GM18507 (cell line): Measurements from ENCODE around the gene STXBP6.

Experiments used
- DNase-seq: peaks from one replicate; pipeline ENCODE4 v3.0.0; 2011; ENCODE audit warnings: low read depth; ENCODE audit not compliant: insufficient read length; ENCODE audit errors: extremely low spot score
- FAIRE-seq: peaks from 2 replicates; lab custom pipeline; 2011; peaks lifted over from hg19 to GRCh38; lab: Jason Lieb, UNC

STXBP6 gene

DNA sequence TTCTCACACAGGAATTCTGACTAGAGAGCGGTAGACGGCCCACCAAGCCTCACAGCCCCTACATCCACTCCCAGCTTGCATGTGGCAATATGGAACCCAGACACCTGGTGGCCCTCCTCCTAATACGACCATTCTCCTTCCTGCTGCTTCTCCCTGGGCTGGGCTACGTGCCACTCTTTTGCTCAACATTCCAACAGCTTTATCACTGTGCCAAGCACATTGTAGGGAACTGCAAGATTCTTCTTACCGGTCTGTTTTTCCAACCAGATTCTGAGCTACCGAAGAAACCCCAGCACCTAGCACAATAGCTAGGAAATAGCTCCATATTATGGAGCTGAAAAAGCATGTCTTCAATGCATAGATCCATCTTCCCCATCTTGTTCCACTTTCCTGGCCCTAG is 58.1 kb downstream of the STXBP6 start:
- DNase-seq (no peak), FAIRE-seq (no peak)

DNA sequence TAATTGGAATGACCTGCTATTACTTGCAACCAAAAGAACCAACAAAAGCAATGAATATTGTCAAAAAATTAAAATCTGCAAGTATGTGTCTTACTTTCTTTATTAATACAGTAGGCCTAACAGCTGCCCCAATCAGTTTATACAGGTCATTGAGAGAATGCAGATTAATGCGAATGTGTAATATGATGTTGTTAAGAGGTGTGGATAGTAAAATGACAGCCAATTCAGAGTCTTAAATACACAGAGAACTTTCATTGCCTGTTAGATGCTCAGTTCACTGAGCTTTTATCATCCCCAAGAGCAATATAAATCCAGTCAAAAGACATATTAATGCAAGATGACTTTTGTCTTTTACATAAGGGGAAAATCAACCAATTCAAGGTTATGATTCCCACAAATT is 58.7 kb downstream of the STXBP6 start:
- no peak for DNase-seq
- no peak for FAIRE-seq

DNA sequence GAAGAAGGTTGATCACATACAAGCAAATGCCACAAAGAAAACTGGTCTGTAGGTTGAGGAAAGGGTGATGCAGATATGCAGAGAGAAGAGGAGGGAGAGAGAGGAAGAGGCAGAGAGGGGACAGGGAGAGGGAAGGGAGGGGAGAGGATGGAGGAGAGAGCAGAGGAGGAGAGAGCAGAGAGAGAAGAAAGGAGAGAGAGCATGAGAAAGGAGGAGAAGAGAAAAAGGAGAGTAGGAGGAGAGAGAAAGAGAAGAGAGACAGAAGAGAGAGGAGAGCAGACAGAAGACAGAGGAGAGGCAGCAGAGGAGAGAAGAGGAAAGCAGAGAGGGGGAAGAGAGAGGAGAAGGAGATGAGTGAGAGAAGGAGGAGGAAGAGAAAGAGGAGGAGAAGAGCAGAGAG is 59.2 kb downstream of the STXBP6 start:
- no peak for FAIRE-seq
- DNase-seq = no peak

DNA sequence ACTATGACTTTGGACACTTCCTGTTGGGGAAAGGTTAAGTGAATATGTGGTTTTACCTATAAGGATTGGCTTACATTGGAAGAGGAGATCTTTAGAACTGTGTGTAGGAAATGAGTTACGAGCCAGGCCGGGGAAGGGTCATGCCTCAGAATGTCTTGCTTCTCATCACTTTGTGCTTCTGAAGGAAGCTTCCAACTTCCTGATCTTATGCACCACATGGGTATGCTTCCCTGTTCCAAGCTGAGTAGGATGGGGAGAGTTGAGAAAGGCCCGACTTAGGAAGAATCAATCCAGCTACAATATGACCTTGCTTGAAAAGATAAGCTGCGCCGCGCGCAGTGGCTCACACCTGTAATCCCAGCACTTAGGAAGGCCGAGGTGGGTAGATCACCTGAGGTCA is 59.9 kb downstream of the STXBP6 start:
- FAIRE-seq = no peak
- DNase-seq = no peak

DNA sequence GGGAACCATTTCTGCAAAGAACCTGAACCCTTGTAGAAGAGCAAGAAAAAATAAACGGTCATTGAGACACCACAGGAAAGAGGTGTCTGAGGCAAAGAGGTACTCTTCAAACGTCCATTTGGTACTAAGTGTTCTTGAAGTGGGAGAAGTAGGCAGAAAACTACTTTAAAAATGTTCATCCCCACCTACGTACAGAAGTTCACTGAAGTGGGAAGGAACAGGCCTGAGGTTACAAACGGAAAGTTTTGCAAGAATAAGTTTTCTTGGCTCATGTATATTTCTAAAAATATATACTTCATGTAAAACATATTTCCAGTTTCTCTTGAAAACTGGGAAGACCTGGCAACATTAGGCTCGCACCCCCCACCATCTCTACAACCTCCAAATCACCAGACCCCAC is 61.2 kb downstream of the STXBP6 start:
- FAIRE-seq (peak; percentile 12), DNase-seq (no peak)

DNA sequence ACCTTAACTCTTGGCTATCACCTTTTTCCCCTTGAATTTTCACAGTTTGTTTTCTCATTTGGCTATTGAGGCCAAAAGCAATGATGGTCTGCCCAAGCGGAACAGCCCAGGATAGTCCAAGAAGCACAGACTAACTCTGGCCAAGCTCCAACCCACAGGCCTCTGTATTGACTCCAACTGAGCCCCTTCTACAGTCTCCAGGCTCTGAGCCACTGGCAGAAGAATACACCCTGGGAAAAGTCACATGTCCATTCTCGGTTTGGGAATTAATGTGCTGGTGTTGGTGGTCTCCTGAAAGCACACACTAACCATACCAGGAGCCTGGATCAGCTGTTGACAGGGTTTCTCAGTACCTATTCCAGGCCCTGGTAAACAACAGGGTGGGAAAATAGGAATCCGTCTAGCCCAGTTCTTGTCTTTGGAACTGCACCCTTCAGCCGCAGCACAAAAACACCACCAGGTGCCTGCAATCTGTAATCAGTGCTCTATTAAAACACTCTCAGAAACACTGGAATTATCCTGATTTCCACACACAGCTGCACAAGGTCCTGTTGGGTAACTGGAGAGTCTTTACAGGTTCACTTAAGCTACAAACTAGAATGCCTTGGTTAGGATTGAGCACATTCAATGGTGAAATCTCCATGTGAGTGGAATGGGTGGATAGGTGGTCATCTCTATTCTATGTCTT is 63.6 kb downstream of the STXBP6 start:
- no peak for FAIRE-seq
- DNase-seq = no peak

DNA sequence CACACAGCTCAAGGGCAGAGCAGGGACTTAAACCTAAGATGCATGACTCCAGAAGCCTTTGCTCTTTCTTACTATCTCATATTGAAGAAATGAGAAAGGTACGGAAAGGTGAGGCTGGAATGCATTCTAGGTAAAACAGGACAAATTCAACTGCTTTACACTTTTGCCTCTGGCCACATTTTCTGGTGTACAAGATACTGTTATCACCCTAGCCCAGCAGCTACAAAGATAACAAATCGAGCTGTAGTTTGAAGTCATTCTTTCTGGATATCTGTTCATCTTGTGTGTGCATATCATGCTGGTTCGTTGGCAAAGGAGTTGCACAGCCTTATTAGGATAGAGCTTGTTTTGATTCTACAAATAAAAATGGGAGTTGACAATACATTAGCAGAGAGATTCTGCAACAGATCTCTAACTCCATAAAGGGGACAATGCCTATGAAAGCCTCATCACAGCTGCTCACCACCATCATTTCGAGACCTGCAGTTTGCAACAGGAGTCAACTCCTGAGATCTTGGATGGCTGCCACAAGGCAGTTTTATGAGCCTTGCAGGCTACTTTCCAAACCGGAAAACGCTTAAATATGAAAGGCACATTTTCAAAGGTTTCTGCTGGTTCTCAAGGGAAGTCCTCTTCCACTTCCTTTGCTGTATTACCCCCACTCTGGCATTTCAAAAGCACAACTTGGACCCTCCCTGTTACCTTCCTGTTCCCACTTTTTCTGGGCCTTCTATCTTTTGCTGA is 64.9 kb downstream of the STXBP6 start:
- DNase-seq (no peak), FAIRE-seq (no peak)

DNA sequence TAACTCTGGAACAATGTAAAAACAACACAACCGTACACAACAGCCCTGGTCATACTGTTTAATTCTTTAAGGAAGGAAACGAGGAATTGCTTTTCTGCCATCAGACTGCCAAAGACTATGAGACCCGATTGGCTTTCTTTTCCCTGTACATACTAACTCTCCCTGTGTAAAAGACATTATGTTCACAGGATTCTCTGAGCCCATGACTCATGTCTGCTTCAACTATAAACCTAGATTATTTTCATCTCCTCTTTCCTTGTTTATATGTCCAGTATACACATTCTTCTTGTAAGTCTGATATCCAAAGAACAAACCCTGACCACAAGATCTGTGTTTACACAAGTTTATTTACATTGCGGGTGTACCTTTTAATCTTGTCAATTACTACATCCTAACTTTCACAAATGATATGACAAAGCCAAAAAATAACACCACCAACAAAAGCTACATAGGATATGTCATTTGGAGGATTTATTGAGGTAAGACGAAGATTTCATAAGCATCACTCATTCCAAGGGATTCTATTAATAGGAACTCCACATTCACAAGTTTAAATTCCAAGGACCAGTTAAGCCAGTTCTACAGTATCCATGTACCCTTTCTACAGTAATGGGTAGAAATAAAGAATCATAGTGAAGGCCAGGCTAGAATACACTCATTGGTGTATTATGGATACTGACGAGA is 67.3 kb downstream of the STXBP6 start:
- FAIRE-seq (no peak), DNase-seq (no peak)

DNA sequence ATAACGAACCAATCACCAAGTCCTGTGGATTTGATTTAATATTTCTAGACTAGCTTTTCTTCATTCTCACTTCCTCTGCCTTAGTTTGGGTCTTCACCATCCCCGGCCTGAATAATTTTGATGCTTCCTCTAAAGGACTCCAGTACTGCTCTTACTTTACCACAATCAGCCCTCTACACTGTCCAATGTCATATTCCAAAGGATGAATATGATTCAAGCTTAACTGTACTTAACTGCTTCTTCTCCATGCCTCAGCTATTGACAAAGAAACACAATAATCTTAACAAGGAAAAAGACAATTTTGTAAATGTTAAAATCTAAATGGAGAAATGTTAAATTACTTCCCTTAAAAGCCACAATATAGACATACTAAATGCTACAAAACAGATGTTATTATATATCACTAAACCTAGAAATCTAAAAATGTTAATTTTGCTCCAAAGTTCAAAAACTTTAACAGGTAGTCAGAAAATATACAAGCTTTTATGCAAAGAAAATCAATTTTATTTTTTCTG is 70.2 kb downstream of the STXBP6 start:
- no peak for DNase-seq
- no peak for FAIRE-seq

DNA sequence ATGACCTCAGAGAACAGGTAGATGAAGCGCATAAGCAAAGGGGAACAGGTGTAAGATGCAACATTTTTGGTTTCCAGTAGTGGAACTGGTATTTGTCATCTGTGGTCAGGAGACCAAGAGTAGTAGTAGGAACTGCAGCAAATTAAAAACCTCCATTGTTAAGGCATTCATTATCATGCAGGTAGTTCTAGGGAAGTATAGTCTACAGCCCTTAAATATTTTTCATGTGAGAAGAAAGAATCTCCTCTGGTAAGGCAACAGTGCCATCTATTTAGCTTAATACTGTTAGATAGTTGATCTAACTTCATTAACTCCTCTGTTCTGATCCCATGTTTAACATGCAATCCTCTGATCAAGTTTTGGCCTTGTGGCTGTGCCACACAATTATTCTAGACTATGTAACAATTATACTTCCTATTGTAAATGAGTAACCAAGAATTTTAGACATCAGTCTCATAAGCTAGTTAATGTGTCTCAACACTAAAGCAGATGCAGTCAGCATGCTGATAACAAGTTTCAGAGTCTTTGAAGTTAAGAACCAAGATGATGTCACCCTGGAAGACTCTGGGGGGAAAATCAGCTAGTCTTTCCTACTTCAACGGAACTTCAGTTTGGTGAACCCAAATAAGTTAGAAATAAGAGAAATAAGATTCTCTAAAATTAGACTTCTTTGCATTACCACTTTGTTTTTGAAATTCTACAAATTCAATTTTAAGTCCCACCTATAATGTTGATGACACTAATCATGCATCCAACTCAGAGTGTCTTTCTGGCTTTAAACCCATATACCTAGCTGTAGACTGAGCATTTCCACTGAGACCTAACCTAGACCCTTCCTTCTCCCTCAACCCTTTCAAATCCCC is 70.9 kb downstream of the STXBP6 start:
- FAIRE-seq = peak; percentile 89
- peak; percentile 53 for DNase-seq

DNA sequence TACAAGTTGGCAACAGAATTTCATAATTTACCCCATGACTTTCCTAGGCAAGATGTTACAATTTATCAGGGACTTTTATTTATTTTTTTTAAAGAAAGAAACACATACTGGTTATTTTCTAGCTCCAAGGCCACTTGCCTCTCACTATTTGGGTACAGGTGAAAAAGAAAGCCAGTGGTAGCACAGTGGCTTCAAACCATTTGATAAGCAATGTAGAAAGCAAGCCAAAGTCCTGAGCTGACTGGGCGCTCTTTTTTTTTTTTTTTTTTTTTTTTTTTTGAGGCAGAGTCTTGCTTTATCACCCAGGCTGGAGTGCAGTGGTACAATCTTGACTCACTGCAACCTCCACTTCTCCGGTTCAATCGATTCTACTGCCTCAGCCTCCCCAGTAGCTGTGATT is 73.3 kb downstream of the STXBP6 start:
- DNase-seq (no peak), FAIRE-seq (no peak)

DNA sequence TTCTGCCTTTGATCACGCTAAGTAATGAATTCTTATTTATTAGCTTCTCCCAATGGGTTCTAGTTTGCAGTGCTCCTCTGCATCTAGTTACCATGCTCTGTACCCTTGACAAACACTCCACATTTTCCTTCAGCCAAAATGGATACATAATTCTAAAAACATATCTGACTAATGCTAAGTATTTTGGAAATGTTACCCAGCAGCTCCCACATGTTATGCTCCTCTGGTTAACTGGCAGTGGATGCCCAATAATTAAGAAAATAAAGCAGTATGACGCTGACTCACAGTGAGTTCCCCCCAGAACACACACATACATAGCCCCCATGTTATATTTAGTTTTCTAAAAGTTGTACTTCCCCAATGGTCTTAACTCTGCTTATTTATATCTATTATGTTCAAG is 74.6 kb downstream of the STXBP6 start:
- FAIRE-seq (no peak), DNase-seq (no peak)

DNA sequence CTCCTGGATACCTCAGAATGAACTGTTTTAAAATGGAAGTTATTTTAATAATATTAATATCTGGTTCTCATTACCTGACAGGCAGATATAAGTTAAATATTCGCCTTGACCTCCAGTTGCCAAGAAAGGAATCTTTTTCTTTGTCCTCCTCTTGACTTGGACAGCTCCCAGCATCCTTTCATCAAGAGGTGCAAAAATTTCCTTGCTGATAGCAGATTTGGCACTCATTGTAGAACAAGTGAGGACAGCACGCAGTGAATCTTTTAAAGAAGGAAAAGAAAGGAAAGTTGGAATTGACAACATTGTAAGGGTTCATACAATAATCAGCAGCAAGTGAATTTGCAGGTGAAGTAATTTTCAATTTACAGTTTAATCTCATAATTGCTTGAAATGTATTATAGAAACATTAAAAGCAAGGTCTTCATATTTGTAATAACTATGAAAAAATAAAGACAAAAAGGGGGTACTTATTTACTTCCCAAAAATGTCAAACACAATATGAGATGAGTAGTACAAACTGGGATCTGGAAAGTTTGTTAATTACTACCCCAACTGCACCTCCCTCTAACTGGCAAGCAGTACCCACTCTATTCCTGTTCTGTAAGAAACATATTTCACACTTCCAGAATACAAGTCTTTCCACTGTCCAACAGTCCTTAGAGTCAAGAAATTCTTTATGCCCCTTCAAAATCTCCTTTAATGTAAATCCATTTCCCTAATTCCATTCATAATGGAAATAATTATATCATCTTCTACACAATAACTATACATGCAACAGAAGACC is 75.2 kb downstream of the STXBP6 start:
- DNase-seq (no peak), FAIRE-seq (no peak)

DNA sequence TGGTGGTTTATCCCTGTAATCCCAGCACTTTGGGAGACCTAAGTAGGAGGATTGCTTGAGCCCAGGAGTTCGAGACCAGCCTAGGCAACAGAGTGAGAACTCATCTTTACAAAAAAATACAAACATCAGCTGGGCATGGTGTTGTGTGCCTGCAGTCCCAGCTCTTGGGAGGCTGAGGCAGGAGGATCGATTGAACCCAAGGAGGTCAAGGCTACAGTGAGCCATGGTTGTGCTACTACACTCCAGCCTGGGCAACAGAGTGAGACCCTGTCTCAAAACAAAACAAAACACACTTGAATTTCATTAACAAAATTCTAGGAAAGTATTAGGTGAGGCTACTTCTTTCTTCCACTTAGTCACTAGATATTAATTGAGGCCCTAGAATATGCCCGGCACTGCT is 77.1 kb downstream of the STXBP6 start:
- FAIRE-seq (no peak), DNase-seq (no peak)

DNA sequence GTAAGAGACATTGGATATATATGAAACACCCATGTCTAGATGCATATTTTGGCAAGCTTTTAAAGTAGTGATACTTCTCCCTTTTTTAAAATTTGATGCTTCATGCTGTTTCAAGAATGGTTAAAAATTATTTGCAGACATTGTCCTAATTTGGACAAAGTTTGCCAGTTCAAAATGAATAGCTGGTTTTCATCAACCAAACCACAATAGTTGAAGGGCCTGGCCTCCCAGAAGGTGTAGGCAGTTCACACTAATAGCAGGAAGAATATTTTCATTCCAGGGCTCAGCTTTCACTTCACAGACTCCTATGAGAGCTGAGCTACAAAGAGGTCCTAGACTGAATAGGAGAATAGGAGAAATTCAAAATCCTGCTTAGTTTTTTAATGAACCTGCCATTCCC is 78.7 kb downstream of the STXBP6 start:
- DNase-seq (no peak), FAIRE-seq (no peak)

DNA sequence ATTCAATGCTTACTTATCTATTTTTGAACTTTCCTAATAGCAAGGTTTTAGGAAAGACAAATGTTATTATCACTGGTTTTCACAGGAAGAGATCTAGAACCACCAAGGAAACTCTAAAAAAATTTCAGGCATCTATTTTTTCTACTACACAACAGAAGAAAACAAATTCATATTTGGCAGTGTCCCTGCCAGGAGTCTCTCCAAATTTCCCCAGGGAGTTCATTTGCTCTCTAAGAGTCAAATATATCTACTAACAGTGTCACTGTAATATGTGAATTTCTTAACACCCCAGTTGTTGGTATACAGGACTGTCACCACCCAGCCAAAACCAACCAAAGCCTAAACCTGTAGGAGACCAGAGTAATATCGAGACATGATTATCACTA is 83.4 kb downstream of the STXBP6 start:
- no peak for DNase-seq

DNA sequence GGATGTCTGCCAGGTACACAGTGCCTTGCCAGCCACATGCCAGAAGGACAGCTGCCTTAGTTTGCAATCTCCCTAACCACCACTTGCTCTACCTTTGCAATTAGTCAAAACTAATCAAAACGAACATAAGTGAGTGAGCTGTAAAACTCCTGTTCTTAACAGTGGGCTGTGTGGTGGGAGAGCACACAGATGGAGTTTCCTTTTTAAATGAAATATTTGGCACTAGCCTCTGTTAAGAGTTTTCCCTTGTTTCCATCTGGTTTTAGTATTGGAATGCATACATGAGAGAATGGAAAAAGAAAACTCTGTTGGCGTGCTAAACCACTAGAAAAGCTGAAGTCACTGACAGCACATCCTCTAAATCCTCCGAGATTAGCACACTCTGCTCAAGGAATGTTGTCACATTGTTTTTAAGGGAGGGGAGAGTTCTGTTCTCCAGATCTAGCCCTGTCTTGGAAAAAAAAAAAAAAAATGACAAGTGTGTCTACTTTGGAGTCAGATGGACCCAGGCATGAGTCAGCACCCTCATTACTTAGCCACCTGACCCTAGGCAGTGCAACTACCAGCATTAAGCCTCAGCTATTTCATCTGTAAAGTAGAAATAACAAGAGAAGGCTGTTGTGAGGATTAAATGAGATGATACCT is 83.9 kb downstream of the STXBP6 start:
- FAIRE-seq = no peak
- DNase-seq = no peak

More for the DNA sequence above, 83.4 kb downstream of the STXBP6 start:
- FAIRE-seq = no peak

DNA sequence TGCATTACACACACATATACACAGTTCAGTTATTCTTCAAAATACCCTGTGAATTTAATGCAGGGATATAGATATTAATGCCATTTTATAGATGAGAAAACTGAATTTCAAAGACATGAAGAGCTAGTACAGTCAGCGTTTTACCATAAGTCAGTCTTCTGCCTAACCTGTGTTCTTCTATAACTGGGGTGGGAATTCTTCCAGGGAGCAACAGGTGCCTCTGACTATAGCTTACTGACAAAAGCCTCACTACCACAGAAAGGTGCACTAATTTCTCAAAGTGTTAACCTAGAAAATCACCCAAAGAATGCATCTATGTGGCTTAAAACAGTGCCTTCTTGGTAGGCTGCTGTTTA is 84.4 kb downstream of the STXBP6 start:
- FAIRE-seq = no peak
- no peak for DNase-seq

DNA sequence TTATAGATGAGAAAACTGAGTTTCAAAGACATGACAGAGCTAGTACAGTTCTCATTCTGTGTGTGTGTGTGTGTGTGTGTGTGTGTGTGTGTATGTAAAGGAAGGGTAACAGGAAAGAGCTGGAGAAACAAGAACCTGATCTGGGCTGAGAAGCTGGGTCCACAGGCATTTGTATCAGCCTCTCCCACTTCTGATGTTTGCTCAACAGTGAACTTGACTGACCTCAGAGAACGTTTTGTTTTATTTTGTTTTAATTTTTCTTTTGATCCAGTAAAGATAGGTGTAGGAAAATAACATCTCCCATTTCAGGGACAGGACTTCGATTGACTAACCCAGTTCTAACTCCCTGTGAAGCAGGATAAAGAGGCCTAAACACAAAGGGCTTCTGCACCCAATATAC is 85.4 kb downstream of the STXBP6 start:
- no peak for FAIRE-seq

More for the DNA sequence above, 85.4 kb downstream of the STXBP6 start:
- no peak for DNase-seq
